NCI-H1092 (cell line): ENCODE data around the gene SLC45A2.

Experiments
- DNase-seq: peaks from one replicate; lab custom pipeline; 2025; lab: John Stamatoyannopoulos, UW

The SLC45A2 gene

GRCh38 chr5:34007201-34007620, 22.7 kb upstream of the SLC45A2 start:
- DNase-seq: no peak

- no peak for DNase-seq
Measured at GRCh38 chr5:34005681-34006080, 21.2 kb upstream of the SLC45A2 start.

- no peak for DNase-seq
Measured at GRCh38 chr5:34005211-34005610, 20.7 kb upstream of the SLC45A2 start.

- DNase-seq: no peak
Measured at GRCh38 chr5:34003941-34004340, 19.4 kb upstream of the SLC45A2 start.

- no peak for DNase-seq
Measured at GRCh38 chr5:34002629-34003328, 18.3 kb upstream of the SLC45A2 start.

GRCh38 chr5:34001241-34001841, 16.8 kb upstream of the SLC45A2 start:
- peak; percentile 96 for DNase-seq

- DNase-seq: no peak
Measured at GRCh38 chr5:33999978-34000377, 15.5 kb upstream of the SLC45A2 start.

- peak; percentile 80 for DNase-seq
Measured at GRCh38 chr5:33997331-33997983, 13.0 kb upstream of the SLC45A2 start.

- no peak for DNase-seq
Measured at GRCh38 chr5:33995865-33996264, 11.4 kb upstream of the SLC45A2 start.

GRCh38 chr5:33994845-33995244, 10.4 kb upstream of the SLC45A2 start:
- no peak for DNase-seq

GRCh38 chr5:33992864-33993263, 8.4 kb upstream of the SLC45A2 start:
- DNase-seq: no peak

GRCh38 chr5:33985447-33985846, 954 bp upstream of the SLC45A2 start:
- DNase-seq: no peak

GRCh38 chr5:33984178-33984577, 315 bp downstream of the SLC45A2 start:
- DNase-seq: no peak

- DNase-seq: no peak
Measured at GRCh38 chr5:33981408-33982162, 2.9 kb downstream of the SLC45A2 start.

GRCh38 chr5:33980030-33980429, 4.5 kb downstream of the SLC45A2 start:
- no peak for DNase-seq

GRCh38 chr5:33978306-33978705, 6.2 kb downstream of the SLC45A2 start:
- DNase-seq: no peak

- DNase-seq: no peak
Measured at GRCh38 chr5:33976307-33976706, 8.2 kb downstream of the SLC45A2 start.

GRCh38 chr5:33975852-33976251, 8.6 kb downstream of the SLC45A2 start:
- DNase-seq: no peak

GRCh38 chr5:33973271-33973670, 11.2 kb downstream of the SLC45A2 start:
- DNase-seq: no peak

GRCh38 chr5:33969572-33970452, 14.7 kb downstream of the SLC45A2 start:
- DNase-seq: no peak

GRCh38 chr5:33968211-33969005, 16.1 kb downstream of the SLC45A2 start:
- no peak for DNase-seq
